Endothelial cell of umbilical vein (primary cell): ENCODE results near the gene SETBP1. TPM values are rescaled to one million over a fixed set of nuclear protein-coding genes. Genes with fewer than 3 reads are reported as not detected.

Source experiments
- BruUV-seq: library from RNA; stranded (reverse); fragments of 400-500 nt; replicated peaks from 2 replicates; lab custom pipeline; 2021; lab: Mats Ljungman, UMichigan
- CTCF ChIA-PET: fragments of 300-600, 350-600 bp; sonication (Branson Sonifier 250); formaldehyde crosslinking; loops from one replicate; lab custom pipeline; 2021; ENCODE audit warnings: antibody characterized with exemption, inconsistent platforms; lab: Charles Lee
- POLR2A ChIA-PET: fragments of 300-600, 350-600 bp; sonication (Branson Sonifier 250); formaldehyde crosslinking; loops from one replicate; lab custom pipeline; 2021; ENCODE audit warnings: antibody characterized with exemption, inconsistent platforms; lab: Charles Lee
- DNase-seq: peaks from one replicate; pipeline ENCODE4 v3.0.0-alpha.2; 2011; ENCODE audit warnings: low read depth, low spot score
- FAIRE-seq: peaks from 2 replicates; lab custom pipeline; 2011; peaks lifted over from hg19 to GRCh38; lab: Jason Lieb, UNC
- H2AFZ ChIP-seq: 2 replicates; pipeline ENCODE4 v1.6.0; 2012; ENCODE audit warnings: low read depth, low read length, control low read depth, inconsistent platforms
- H3K27ac ChIP-seq: 2 replicates; pipeline ENCODE4 v1.5.1; 2011; ENCODE audit warnings: low read depth, mild to moderate bottlenecking, control low read depth, low read length, moderate library complexity; ENCODE audit not compliant: insufficient read depth
- H3K27me3 ChIP-seq, 2 experiments: 2 replicates each; pipeline versions ENCODE4 v1.6.0 to v1.6.1; 2011; ENCODE audit warnings: low read length in 2 of 2, mixed read lengths in 1 of 2; ENCODE audit not compliant: control insufficient read depth in 2 of 2, insufficient read depth in 2 of 2
- H3K36me3 ChIP-seq, 2 experiments: 2 replicates in 1 of 2; 3 replicates in 1 of 2; pipeline ENCODE4 v1.5.1; 2011; ENCODE audit warnings: low read length in 2 of 2, mild to moderate bottlenecking in 1 of 2, moderate library complexity in 1 of 2; ENCODE audit not compliant: control insufficient read depth in 2 of 2, insufficient read depth in 2 of 2; ENCODE audit errors: extremely low read depth in 1 of 2
- H3K4me1 ChIP-seq: 3 replicates; pipeline ENCODE4 v1.5.1; 2011; ENCODE audit warnings: mild to moderate bottlenecking, low read length; ENCODE audit not compliant: control insufficient read depth, insufficient read depth; ENCODE audit errors: extremely low read depth
- H3K4me2 ChIP-seq: 2 replicates; pipeline ENCODE4 v1.6.1; 2011; ENCODE audit warnings: low read length, control low read depth, mixed read lengths; ENCODE audit not compliant: insufficient read depth
- H3K4me3 ChIP-seq, 3 experiments: fragments of 200-600 bp in 1 of 3; sonication (generic), shearing (Covaris generic) in 1 of 3; replicated peaks in 1 of 3; 2 replicates each; pipeline ENCODE4 v1.5.1; 2011 to 2016; ENCODE audit warnings: control low read depth in 3 of 3, low read length in 3 of 3, mild to moderate bottlenecking in 2 of 3, inconsistent platforms in 1 of 3, low read depth in 1 of 3, moderate library complexity in 1 of 3; ENCODE audit not compliant: insufficient read depth in 1 of 3
- H3K79me2 ChIP-seq: 2 replicates; pipeline ENCODE4 v1.6.0; 2012; ENCODE audit warnings: low read length, inconsistent platforms; ENCODE audit not compliant: control insufficient read depth, insufficient read depth
- H3K9ac ChIP-seq: replicated peaks from 2 replicates; pipeline ENCODE3; 2011; ENCODE audit warnings: low read length, control low read depth; ENCODE audit not compliant: insufficient read depth; ENCODE audit errors: extremely low read depth
- H3K9me1 ChIP-seq: replicated peaks from 3 replicates; pipeline ENCODE4 v1.6.0; 2011; ENCODE audit warnings: mild to moderate bottlenecking, low read length; ENCODE audit not compliant: control insufficient read depth, insufficient read depth; ENCODE audit errors: extremely low read depth
- H3K9me3 ChIP-seq: replicated peaks from 2 replicates; pipeline ENCODE4 v1.5.1; 2012; ENCODE audit warnings: low read length, inconsistent platforms; ENCODE audit not compliant: control insufficient read depth, insufficient read depth
- H4K20me1 ChIP-seq: replicated peaks from 2 replicates; pipeline ENCODE3; 2011; ENCODE audit warnings: mild to moderate bottlenecking, low read length; ENCODE audit not compliant: control insufficient read depth, insufficient read depth; ENCODE audit errors: extremely low read depth
- EZH2 ChIP-seq: IDR thresholded peaks from 2 replicates; pipeline ENCODE4 v1.6.1; 2012; ENCODE audit warnings: borderline replicate concordance, low read depth, mild to moderate bottlenecking, moderate library complexity, low read length, inconsistent platforms; ENCODE audit not compliant: severe bottlenecking
- FOS ChIP-seq: IDR thresholded peaks from 2 replicates; pipeline ENCODE4 v1.6.1; 2011; ENCODE audit warnings: mild to moderate bottlenecking, low read length, moderate library complexity, borderline replicate concordance; ENCODE audit not compliant: insufficient read depth
- GATA2 ChIP-seq: IDR thresholded peaks from 2 replicates; pipeline ENCODE4 v1.7.0; 2011; ENCODE audit warnings: low read depth, mild to moderate bottlenecking, moderate library complexity, mixed read lengths, low read length; ENCODE audit not compliant: insufficient read length, insufficient read depth
- JUN ChIP-seq: IDR thresholded peaks from 2 replicates; pipeline ENCODE4 v1.6.1; 2011; ENCODE audit warnings: borderline replicate concordance, low read depth; ENCODE audit not compliant: insufficient read length, insufficient read depth
- MYC ChIP-seq: IDR thresholded peaks from one replicate; pipeline ENCODE4 v1.6.1; 2011; ENCODE audit warnings: mild to moderate bottlenecking, low read depth, low read length
- POLR2A ChIP-seq: IDR thresholded peaks from 2 replicates; pipeline ENCODE4 v1.6.1; 2012; ENCODE audit warnings: low read depth, mild to moderate bottlenecking, control low read depth, low read length
- POLR2AphosphoS5 ChIP-seq: IDR thresholded peaks from 2 replicates; pipeline ENCODE4 v1.6.1; 2012; ENCODE audit warnings: low read depth, mild to moderate bottlenecking, control low read depth, low read length, moderate library complexity; ENCODE audit not compliant: insufficient read depth
- dilution Hi-C: fragments of 300-500 bp; cut with MboI; formaldehyde crosslinking; loops from one replicate; pipeline ENCODE4 v1.15.0; 2019; ENCODE audit warnings: low sequenced_read_pairs; ENCODE audit not compliant: extremely low pct_ligation_motif_present
- intact Hi-C: fragments of 100-400 bp; cut with micrococcal nuclease; formaldehyde crosslinking; loops from one replicate; pipeline ENCODE4 v1.10.0; 2022
- polyA plus RNA-seq, 4 experiments: library from polyadenylated mRNA; depleted of rRNA in 3 of 4; stranded (reverse) in 3 of 4; unstranded in 1 of 4; fragments of >200 nt; gene quantifications; 2 replicates each; pipeline versions ENCODE4 v1.2.1 to v1.2.3, GENCODE V29; 2011 to 2012; ENCODE audit warnings: missing spikeins in 1 of 4
- total RNA-seq: library from RNA; stranded (reverse); gene quantifications from 2 replicates; pipeline ENCODE4 v1.2.3, GENCODE V29; 2021
- TF ChIP-seq, protein P1 (sequence below): IDR thresholded peaks from 2 replicates; pipeline ENCODE4 v1.6.1; 2011; ENCODE audit not compliant: insufficient read depth, insufficient read length
- TF ChIP-seq, protein P2 (sequence below), 2 donors: IDR thresholded peaks; 1 replicate in 1 of 2; 2 replicates in 1 of 2; pipeline ENCODE4 v1.5.1; 2011; ENCODE audit warnings: low read length in 2 of 2, mild to moderate bottlenecking in 2 of 2, moderate library complexity in 2 of 2, control low read depth in 1 of 2, inconsistent platforms in 1 of 2, low read depth in 1 of 2; ENCODE audit not compliant: insufficient read depth in 1 of 2; ENCODE audit errors: extremely low read depth in 1 of 2

Gene SETBP1
- total and polyA plus RNA-seq, 2 donors (not counting 3 experiments of a cell fraction or from before 2014, with no cell fraction given), result 0.76 to 3.1 TPM

DNA sequence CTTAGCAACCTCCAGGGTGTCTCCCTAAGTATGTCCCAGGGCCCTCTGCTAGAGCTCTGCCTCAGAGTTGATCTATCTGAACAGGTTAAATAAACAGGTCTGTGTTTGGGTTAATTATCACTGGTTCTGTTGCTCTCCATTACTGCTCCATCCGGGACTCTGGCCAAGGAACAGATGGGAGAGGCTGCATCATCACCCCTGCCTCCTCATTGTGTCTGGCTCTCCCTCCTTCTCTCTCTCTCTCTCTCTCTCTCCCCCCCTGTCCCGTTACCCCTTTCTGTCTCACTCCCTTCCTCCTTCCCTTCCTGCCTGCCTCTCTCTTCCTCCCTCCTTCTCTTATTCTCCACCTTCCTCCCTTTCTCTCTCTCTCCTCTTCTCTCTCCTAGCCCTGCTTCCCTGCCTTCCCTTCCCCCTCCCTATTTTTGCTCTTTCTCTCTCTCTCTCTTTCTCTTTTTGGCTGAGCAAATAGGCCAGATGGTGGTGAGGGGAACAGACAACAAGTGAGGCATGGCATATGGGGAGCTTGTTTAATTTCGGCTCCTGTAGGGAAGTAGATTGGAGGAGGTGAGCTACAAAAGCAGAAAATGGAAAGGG lies 62.1 kb downstream of the SETBP1 start:
- no TSS peak for BruUV-seq
- FAIRE-seq (no peak), DNase-seq (no peak)
- H3K9me3 ChIP-seq, result no peaks in the 10 kb centered on the region
- ChIA-PET POLR2A (no interaction called here), CTCF (no interaction called here)
- no peak overlapping the region for H2AFZ ChIP-seq
- no peak overlapping the region for H3K9ac ChIP-seq
- H3K9me1 ChIP-seq, result no peaks in the 10 kb centered on the region
- no peaks in the 10 kb centered on the region for H4K20me1 ChIP-seq
- no peaks in the 10 kb centered on the region for H3K36me3 ChIP-seq
- no peaks in the 10 kb centered on the region for H3K27me3 ChIP-seq
- intact Hi-C loops, result no loop called here
- no peaks in the 10 kb centered on the region for H3K4me1 ChIP-seq
- no peaks in the 10 kb centered on the region for H3K79me2 ChIP-seq
- dilution Hi-C loops, result no loop called here
- H3K27ac ChIP-seq, result no peak overlapping the region
- H3K4me2 ChIP-seq, result no peak overlapping the region
- TF ChIP-seq, protein P1, sequence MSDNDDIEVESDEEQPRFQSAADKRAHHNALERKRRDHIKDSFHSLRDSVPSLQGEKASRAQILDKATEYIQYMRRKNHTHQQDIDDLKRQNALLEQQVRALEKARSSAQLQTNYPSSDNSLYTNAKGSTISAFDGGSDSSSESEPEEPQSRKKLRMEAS, result no peak
- TF ChIP-seq EZH2, result no peak
- no peak for TF ChIP-seq JUN
- TF ChIP-seq MYC, result no peak
- TF ChIP-seq FOS, result no peak
- no peak for TF ChIP-seq POLR2AphosphoS5
- TF ChIP-seq GATA2, result no peak
- TF ChIP-seq, protein P2, sequence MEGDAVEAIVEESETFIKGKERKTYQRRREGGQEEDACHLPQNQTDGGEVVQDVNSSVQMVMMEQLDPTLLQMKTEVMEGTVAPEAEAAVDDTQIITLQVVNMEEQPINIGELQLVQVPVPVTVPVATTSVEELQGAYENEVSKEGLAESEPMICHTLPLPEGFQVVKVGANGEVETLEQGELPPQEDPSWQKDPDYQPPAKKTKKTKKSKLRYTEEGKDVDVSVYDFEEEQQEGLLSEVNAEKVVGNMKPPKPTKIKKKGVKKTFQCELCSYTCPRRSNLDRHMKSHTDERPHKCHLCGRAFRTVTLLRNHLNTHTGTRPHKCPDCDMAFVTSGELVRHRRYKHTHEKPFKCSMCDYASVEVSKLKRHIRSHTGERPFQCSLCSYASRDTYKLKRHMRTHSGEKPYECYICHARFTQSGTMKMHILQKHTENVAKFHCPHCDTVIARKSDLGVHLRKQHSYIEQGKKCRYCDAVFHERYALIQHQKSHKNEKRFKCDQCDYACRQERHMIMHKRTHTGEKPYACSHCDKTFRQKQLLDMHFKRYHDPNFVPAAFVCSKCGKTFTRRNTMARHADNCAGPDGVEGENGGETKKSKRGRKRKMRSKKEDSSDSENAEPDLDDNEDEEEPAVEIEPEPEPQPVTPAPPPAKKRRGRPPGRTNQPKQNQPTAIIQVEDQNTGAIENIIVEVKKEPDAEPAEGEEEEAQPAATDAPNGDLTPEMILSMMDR (IDR thresholded peaks at IDR 0.05; ENCODE audit: extremely low read depth in 1 of 2, insufficient read depth in 1 of 2, low read depth in 1 of 2, low read length in 2 of 2), result no peak
- TF ChIP-seq POLR2A, result no peak
- H3K4me3 ChIP-seq, result no peak overlapping the region
